Tongue (tissue), 2 donors: Measurements from ENCODE around the gene AOPEP. TPM values are rescaled to one million over a fixed set of nuclear protein-coding genes. Genes with fewer than 3 reads are reported as not detected.
A peak's percentile ranks its signal among the peaks of the same experiment; 100 is the strongest.
"Not testable (repeated sequence)": the region's sequence is repeated elsewhere in the genome, so short reads cannot be mapped to it uniquely, and the experiment has no call there.

Experiments
- DNase-seq: peaks from one replicate; pipeline ENCODE4 v3.0.0-alpha.2; 2015
- total RNA-seq: library from RNA; depleted of rRNA; stranded (reverse); fragments of >200 nt; gene quantifications from one replicate; pipeline ENCODE4 v1.2.3, GENCODE V29; 2014

Gene AOPEP
- total RNA-seq, 1 donor from 2014 or later = 391 TPM

DNA sequence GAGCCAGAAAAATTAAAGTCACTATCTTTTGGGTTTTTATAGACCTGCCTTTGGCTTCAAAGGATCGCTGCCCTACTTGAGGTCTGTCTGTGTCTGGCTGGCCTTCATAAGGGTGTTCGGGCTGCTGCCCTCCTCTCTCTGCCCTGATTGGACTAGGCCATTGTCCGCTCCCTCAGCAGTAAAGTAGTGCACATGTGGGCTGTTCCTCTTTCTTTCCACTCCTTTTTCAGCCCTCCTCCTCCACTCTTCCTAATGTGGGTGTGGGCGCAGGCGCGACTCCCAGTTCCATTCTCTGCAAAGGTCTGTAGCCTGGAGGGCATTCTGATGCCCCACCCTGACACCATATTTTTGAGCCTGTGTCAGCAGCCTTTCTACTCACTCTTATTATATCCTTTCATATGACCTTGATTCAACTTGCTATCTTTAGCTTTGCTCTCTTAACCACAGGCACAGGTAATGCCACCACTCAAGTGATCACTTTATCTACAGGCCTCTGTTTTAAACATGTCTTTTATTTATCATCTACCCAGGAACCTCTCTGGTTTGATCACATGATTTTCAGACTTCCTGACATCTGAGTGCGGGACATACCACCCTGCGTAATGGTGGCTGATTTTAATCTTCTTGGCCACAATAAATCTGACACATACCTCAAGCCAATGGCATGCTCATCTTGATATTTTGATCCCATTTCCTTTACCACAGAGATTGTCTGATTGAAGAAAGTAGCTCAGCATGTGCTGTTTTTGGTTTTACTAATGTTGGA, 144.5 kb downstream of the AOPEP start:
- no peak for DNase-seq

DNA sequence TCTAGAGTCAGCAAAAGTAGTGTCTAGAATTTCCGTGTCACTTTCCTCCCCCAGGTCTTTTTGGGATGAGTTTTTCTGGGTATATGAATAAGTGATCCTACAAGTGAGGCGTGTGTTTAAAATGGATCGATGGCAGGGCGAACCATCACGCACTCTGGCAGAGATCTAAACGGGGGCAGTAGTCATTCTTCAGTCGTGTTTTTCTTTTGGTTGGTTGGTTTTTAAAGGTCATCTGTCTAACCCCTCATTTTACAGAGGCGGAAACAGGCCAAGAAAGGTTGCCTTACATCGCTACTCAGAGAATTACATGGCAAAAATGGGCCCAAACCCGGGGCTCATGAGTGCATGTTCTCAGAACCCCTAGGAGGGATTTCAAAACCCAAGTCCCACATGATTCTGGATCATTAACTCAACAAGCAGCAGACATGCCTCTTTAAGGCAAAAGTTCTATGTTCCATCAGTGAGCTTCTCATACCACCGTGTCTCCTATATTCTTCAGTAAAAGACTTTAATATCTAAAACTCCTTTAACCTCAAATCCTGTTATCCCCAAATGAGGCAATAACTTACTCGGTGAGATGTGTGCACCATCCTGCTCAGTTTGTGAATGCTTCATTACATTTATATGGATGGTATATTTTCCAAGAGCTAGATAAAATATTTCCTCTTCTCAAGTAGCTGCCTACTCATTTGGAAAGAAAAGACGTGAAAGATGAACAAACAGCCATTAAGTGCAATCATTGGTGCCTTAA, 145.8 kb downstream of the AOPEP start:
- no peak for DNase-seq

DNA sequence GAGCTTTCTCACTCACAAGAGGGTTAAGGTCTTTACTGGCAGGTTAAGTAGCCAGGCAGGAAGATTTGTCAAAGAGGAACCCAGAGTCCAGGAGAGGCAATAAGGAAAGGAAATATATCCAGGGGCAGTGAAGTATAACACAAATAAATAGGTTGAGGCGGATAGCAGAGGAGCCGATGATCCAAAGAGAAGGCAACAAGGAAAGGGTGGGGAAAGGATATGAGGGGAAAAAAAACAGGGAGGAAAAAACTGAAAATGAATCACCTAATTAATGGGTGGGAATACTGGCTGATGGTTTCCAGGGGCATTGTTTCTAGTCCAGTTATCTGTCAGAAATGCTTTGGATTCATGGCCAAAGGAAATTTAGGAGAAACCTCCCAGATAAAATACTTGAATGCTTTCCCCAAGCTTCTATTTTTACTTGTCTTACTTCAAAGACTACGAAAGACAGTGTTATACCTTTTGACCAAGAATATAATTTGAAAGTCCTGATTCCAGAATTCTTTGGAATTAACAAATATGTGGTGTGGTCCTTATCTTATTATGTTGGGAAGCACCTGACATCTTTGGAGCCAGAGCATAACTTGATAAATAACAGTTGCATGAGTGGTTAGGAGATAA, 146.5 kb downstream of the AOPEP start:
- no peak for DNase-seq

DNA sequence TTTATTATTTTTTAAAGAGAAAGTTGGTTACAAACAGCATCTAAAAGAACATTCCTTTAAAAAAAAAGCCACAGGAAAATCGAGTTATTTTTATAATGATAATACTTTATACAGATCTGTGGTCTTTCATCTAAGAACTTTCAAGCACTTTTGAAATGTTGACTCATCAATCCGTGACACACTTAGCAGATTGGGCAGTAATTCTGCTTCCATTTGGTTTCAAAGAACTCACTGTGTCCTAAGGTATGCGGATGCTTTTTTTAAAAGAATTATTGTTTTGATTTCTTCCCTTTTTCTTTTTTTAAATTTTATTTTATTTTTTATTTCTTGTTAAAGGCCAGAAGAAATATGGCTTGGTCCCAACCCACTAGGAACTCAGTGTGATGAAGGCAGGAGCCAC, 147.8 kb downstream of the AOPEP start:
- DNase-seq = no peak

DNA sequence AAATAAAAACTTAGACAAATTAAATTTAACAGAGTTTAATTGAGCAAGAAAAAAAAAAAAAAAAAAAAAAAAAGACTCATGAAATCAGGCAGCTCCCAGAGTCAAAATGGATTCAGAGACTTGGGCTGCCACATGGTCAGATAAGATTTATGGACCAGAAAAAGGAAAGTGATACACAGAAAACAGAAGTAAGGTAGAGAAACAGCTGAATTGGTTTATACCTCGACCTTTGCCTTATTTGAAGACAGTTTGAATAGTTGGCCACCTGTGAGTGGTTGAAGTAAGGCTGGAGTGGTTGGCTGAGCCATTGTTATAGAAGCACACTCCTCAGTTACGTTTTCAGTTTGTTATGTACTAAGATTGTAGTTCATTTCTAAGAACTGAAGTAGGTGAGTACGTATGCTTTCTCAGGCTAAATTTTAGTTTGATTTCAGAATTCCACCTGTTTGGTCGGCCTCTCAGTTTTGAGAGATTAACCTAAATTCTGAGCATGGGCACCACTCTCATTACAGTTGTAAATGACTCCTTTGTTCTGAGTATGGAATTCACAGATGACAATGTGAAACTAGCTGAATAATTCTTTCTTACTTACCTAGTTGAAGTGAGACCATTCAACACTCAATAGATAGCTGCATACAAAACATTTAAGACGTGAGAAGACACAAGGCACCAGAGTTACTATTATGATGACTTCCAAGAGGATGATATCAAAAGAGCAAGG, 149.0 kb downstream of the AOPEP start:
- no peak for DNase-seq

DNA sequence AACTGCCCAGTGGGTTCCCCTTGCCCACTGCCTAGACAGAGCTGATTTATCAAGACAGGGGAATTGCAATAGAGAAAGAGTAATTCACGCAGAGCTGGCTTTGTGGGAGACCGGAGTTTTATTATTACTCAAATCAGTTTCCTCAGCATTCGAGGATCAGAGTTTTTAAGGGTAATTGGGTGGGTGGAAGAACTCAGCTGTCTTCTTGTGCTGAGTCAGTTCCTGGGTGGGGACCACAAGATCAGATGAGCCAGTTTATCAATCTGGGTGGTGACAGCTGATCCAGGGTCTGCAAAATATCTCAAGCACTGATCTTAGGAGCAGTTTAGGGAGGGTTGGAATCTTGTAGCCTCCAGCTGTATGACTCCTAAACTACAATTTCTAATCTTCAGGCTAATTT, 152.3 kb downstream of the AOPEP start:
- DNase-seq = not testable (repeated sequence)

DNA sequence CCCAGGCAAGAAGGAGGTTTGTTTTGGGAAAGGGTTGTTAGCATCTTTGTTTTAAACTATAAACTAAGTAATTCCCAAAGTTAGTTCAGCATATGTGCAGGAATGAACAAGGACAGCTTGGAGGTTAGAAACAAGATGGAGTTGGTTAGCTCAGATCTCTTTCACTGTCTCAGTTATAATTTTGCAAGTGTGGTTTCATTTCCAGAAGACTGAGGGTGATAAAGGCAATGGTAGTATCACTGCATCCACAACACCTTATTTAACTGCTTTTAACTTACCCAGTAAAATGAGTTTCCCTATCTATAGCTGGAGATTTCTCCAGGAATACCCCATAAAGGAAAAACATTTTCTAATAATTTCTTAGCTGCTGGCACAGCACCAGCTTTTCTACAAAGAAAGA, 152.7 kb downstream of the AOPEP start:
- no peak for DNase-seq

DNA sequence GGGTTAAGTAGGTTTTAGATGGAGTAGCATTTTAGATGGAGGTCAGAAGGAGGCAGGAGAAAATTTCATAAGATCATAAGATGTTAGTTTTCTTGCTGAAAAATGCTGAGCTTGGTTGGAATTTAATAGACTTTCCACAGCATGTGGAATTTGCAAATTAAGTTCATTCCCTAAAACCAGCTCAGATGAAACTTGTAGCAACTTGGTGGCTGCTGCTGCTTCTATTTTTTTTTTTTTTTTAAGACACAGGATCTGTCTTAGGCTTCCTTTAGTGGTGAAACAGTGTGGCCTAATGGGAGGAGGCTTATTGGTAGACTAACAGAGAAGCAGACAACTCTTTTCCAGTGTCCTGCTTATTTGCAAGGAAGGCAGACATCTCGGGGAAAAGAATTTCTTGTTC, 154.5 kb downstream of the AOPEP start:
- DNase-seq = no peak

DNA sequence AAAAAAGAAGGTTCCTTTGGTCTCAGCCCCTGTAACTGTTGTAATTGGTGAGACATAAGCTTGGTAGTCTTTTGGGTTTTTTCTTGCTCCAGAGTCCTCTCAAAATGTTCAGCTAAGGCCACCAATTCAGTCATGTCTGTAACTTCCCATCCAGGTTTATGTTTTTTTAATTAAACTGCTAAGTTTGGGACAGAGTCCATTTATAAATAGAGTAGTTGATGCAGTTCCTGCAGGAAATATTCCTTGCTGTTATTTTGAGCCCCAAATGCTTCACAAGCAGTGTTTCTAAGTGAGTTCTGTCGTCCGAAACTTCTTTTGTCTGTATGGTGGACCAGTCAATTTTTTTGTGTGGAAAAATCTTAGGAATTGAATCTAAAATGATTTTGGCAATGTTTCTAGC, 155.0 kb downstream of the AOPEP start:
- DNase-seq = no peak

DNA sequence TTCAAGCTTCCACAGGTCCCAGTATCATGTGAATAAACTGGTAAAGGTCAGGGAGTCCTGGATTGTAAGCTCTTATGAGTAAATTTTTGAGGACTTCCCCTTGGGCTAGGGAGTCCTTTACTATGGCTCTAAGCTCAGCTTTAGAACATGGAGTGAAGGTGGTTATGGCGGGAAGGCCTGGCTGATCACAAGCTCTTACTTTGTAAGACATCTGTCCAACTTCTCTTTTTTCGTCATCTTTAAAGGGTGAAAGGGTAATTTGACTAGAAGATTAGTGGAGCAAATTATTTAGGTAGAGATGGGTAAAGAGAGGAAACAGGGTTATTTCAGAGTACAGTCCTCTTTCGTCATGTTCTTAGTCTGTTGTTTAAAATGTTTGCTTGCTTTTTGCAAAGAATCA, 155.4 kb downstream of the AOPEP start:
- no peak for DNase-seq

DNA sequence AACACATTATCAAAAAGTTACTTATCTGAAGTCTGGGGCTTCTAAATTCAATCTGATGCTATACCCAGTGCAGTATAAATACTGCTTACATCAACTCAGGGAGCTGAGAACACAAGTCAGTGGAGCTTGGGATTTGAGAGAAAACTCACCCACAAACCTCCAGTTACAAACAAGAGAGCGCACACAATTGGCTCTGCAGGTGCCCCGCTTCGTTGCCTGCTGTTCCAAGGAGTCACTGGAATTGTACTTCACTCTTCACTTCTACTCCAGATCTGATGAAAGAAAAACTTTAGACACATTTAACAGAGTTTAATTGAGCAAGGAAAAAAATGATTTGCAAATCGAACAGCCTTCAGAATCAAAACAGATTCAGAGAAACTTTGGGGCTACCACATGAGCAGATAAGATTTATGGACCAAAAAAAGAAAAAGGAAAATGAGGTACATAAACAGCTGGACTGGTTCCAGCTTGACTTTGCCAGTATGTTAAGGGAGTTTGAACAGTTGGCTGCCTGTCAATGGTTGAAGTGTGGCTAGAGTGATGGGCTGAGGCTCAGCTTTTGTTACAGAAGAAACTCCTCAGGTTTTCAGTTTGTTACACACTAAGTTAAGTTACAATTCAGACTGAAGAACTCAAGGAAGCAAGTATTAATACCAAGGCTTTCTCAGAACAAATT, 156.6 kb downstream of the AOPEP start:
- peak; percentile 43 for DNase-seq

DNA sequence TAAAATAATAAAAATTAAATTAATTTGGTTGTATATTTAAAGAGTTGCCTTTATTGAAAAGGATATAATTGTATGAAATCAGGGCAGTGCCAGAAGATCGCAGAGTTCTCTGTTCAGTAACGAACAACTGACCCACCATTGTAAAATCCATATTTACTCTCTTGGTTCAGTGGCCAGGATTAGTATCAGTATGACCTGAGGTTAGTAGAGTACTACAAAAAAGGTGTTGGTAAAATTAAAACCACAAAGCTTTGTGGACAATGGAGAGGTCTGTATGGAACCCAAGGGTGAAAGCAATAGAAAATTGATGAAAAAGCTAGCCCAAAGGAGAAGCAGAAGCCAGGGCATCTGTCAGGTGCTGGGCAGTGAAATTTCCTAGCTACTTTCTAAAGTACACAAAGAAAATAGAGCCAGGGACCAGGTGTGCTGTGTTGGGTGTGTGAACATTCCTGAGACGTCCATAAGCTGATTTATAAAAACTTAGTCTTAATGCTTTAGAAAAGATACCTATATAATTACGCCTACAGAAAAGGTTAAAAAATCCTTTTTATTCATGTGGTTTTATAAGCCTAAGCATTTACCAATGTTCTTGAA, 159.5 kb downstream of the AOPEP start:
- no peak for DNase-seq

DNA sequence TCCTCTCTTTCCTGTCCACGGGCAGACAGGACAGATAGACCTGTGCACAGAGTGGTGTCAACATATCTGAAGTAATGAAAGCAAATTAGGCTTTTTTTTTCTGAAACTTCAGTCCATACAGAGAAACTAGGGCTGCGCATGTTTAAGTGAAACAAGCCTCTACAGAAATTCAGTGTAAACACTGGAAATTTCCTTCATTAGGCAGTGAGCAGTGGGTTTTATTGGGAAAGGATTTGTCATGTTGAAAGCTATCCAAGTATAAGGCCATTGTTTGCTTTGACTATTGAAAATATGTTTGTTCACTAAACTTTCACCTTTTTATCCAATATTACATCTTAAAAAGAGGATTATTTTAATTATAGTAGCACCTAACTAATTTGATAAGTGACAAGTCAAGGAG, 161.2 kb downstream of the AOPEP start:
- no peak for DNase-seq

DNA sequence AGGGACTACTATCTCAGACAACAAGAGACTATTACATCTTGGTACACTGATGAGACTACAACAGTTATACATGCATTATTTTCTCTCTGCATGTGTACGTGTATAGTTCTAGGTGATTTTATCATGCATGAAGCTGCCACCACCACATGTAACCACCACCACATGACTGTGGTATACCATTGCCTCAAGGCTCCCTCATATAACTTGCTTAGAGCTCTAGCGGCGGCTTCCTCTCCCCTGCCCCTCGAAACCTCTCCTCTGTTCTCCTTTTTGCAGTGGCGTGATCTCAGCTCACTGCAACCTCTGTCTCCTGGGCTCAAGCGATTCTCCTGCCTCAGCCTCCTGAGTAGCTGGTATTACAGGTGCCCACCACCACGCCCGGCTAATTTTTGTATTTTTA, 162.3 kb downstream of the AOPEP start:
- no peak for DNase-seq

DNA sequence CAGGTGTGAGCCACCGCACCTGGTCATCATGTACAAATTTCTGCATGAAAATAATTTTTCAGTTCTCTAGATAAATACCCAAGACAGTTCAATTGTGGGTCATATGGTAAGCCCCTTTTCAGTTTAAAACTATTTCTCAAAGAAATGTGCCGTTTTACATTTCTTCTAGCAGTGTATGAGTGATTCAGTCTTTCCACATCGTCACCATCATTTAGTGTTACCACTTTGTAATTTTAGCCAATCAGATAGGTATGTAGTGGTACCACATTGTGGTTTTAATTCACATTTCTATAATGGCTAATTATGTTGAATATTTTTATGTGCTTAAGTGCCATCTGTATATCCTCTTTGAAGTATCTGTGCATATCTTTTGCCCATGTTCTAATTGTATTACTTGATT, 163.1 kb downstream of the AOPEP start:
- no peak for DNase-seq

DNA sequence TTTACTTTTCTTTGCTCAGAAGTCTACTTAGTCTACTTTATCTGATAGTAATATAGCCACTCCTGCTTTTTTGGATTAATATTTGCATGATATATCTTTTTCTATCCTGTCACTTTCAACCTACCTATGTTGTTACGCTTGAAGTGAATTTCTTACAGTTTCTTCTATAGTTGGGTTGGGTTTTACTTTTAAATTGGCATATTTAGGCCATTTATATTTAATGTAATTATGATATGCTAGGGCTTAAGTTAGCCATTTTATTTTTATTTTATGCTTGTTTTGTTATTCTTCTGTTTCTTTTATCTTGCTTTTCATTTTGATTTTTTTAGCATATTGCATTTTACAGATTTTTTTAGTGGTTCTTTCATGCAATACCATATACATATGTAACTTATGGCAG, 164.7 kb downstream of the AOPEP start:
- no peak for DNase-seq

DNA sequence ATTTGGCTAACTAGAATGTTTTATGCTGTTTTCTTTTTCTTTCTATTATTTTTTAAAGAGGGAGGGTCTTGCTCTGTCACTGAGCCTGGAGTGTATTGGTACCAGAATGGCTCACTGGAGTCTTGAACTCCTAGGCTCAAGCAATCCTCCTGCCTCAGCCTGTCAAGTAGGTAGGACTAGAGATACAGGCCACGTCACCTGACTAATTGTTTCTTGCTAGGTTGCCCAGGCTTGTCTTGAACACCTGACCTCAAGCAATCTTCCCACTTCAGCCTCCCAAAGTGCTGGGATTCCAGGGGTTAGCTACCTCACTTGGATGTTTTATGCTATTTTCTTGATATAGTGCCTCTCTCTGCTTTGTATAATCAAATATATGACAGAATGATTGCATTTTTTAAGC, 166.2 kb downstream of the AOPEP start:
- DNase-seq = no peak

DNA sequence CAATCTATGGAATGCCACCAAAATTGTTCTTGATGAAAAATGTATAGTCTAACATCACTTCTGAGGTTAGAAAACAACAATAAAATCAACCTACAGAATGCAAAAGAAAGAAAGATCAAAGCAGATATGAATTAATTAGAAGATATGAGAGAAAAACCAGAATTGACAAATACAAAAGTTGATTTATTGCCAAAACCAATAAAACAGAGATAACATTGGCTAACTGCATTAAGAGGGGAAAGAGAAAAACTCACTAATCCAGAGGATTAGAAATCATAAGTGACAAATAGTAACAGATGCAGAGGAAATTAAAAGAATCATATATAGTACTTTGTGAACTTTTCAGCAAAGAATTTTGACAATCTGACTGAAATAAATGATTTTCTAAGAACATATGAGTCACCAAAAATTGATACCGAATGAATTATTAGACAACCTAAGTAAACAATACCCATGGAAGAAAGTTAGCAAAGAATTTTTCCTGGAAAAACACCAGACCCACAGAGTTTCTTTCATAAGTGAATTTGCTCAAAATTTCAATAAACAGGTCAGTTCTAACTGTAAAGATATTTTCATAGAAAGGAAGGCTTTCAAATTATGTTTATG, 167.7 kb downstream of the AOPEP start:
- DNase-seq = no peak

DNA sequence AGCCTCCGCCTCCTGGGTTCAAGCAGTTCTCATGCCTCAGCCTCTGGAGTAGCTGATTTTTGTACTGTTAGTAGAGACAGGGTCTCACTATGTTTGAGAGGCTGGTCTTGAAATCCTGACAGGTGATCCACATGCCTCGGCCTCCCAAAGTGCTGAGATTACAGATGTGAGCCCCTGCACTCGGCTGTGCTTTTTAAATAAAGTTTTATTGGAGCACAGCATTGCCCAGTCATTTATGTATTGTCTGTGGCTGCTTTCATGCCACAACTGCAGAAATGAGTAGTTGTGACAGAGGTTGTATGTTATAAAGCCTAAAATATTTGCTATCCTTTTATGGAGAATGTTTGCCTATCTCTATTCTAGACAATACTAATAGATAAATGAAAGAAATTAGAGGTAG, 169.2 kb downstream of the AOPEP start:
- no peak for DNase-seq

DNA sequence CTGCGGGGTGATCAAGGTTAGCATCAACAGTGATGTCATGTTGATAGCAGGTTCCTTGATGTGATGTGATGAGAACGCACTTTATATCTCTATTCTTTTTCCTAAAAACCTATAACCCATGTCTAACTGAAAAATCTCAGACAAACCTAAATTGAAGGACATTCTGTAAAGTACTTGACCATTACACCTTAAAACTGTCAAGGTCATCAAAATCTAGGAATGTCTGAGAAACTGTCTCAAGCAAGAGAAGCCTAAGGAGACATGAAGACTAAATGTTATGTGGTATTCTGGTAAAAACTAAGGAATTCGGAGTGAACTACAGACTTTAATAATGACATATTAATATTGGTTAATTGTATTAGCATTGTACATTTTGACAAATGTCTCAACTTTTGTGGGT, 170.0 kb downstream of the AOPEP start:
- DNase-seq = no peak

DNA sequence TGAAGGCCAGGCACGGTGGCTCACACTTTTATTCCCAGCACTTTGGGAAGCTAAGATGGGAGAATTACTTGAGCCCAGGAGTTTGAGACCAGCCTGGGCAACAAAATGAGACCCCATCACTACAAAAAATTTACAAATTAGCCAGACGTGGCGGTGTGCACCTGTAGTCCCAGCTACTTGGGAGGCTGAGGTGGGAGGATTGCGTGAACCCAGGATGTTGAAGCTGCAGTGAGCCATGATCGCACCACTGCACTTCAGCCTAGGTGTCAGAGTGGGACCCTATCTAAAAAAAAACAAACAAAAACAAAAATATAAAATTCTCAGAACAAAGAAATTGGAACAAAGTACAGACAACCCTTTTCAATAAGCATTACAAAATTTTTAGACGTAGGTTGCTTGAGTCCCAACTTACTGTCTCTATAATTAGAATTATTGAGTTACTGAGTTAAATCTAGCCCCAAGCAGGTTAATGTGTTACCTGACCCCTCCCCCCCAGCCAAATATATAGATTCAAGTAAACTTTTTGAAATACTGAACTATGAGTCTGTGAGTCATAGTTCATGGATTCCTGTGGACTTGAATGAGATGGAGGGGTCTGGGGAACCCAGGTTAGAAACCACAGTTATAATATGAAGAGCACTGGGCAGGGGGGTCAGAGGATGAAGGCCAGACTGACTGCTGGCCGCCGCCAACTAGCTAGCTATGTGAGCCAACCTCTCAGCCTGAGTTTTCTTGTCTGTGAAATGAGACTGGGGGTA, 173.1 kb downstream of the AOPEP start:
- no peak for DNase-seq
